Natural killer cell (primary cell): ENCODE data around the gene CTNNA3. TPM values are rescaled to one million over a fixed set of nuclear protein-coding genes. Genes with fewer than 3 reads are reported as not detected.

Experiments used
- ATAC-seq, 3 donors: fragments of 150-1000 bp in 2 of 3; fragments of 200-7000 bp in 1 of 3; cut with Tn5 transposase; 1 replicate in 1 of 3; 2 replicates in 2 of 3; pipeline ENCODE4 v1.10.0; 2021; ENCODE audit warnings: mild to moderate bottlenecking in 2 of 3, moderate library complexity in 2 of 3
- DNase-seq, 2 donors: peaks; one replicate each; pipeline versions ENCODE4 v3.0.0 to v3.0.0-alpha.2; 2013 to 2021; ENCODE audit warnings: mixed read lengths in 1 of 2
- H3K27ac ChIP-seq: one replicate; pipeline ENCODE4 v1.5.1; 2013; ENCODE audit warnings: mild to moderate bottlenecking, low read length
- H3K27me3 ChIP-seq: one replicate; pipeline ENCODE4 v1.6.1; 2013; ENCODE audit warnings: low read length; ENCODE audit not compliant: control insufficient read depth, insufficient read depth
- H3K36me3 ChIP-seq: one replicate; pipeline ENCODE4 v1.6.1; 2013; ENCODE audit warnings: low read length; ENCODE audit not compliant: control insufficient read depth, insufficient read depth
- H3K4me1 ChIP-seq: one replicate; pipeline ENCODE4 v1.6.1; 2013; ENCODE audit warnings: low read length; ENCODE audit not compliant: control insufficient read depth, insufficient read depth
- H3K4me3 ChIP-seq: one replicate; pipeline ENCODE4 v1.5.1; 2013; ENCODE audit warnings: low read length
- H3K9me3 ChIP-seq: one replicate; pipeline ENCODE4 v1.6.1; 2013; ENCODE audit warnings: low read length; ENCODE audit not compliant: control insufficient read depth, insufficient read depth
- H3K27ac Mint-ChIP-seq, 2 donors: one replicate each; pipeline ENCODE4 v1.8.0; 2022; ENCODE audit warnings: mild to moderate bottlenecking in 2 of 2, mixed read lengths in 2 of 2, moderate library complexity in 1 of 2
- H3K27me3 Mint-ChIP-seq, 2 donors: one replicate each; pipeline ENCODE4 v1.8.0; 2022; ENCODE audit warnings: low read depth in 2 of 2, mixed read lengths in 2 of 2
- H3K36me3 Mint-ChIP-seq: one replicate; pipeline ENCODE4 v1.8.0; 2022; ENCODE audit warnings: mixed read lengths
- H3K4me1 Mint-ChIP-seq, 2 donors: one replicate each; pipeline ENCODE4 v1.8.0; 2022; ENCODE audit warnings: mixed read lengths in 2 of 2
- H3K4me3 Mint-ChIP-seq: one replicate; pipeline ENCODE4 v1.8.0; 2022; ENCODE audit warnings: mild to moderate bottlenecking, moderate library complexity, mixed read lengths
- H3K9me3 Mint-ChIP-seq, 2 donors: one replicate each; pipeline ENCODE4 v1.8.0; 2022; ENCODE audit warnings: mixed read lengths in 2 of 2
- CTCF ChIP-seq: fragments of 200-600 bp; IDR thresholded peaks from one replicate; pipeline ENCODE4 v1.8.0; 2022; ENCODE audit warnings: antibody characterized with exemption
- WGBS: methylation state at CpG from one replicate; pipeline ENCODE4 v1.1.7; 2013; ENCODE audit warnings: missing lambda C conversion rate; ENCODE audit not compliant: insufficient coverage; 5-methylcytosine and 5-hydroxymethylcytosine counted together
- intact Hi-C: fragments of 100-400 bp; cut with micrococcal nuclease; formaldehyde crosslinking; loops from one replicate; pipeline ENCODE4 v1.14.2; 2022
- total RNA-seq, 4 donors: library from RNA; stranded (reverse); fragments of 120-200 nt in 1 of 4; gene quantifications; one replicate each; pipeline versions ENCODE4 v1.2.3 to v1.2.4, GENCODE V29; 2013 to 2022

The CTNNA3 gene
- total RNA-seq, 3 donors from 2014 or later (not counting 1 experiment from before 2014, with no cell fraction given), result not detected

DNA sequence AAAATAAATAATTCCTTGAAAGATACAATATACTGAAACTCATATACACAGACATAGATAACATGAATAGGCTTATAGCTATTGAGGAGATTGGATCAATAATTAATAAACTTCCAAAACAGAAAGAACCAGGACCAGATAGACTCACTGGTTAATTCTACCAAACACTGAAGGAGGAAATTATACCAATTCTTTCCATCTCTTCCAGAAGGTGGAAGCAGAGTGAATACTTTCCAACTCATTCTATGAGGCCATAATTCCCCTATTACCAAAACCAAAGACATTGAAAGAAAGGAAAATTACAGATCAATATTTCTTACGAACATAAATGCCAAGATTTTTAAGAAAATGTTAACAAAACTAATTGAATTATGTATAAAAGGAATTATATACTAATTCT lies 1394.9 kb downstream of the CTNNA3 start:
- Mint-ChIP-seq H3K4me1 (no peaks in the 10 kb centered on the region), H3K36me3 (no peaks in the 10 kb centered on the region), H3K27ac (no peak overlapping the region), H3K9me3 (peaks cover 7 to 13% of the 10 kb centered on the region in 2 donors), H3K27me3 (no peaks in the 10 kb centered on the region), H3K4me3 (no peak overlapping the region)
- no peaks in the 10 kb centered on the region for H3K36me3 ChIP-seq
- ATAC-seq (no peak), DNase-seq (no peak)
- no peaks in the 10 kb centered on the region for H3K9me3 ChIP-seq
- no peak for TF ChIP-seq CTCF
- no peaks in the 10 kb centered on the region for H3K4me1 ChIP-seq
- H3K27ac ChIP-seq, result no peak overlapping the region
- no peaks in the 10 kb centered on the region for H3K27me3 ChIP-seq
- no peak overlapping the region for H3K4me3 ChIP-seq
- intact Hi-C loops, result no loop called here
- WGBS, result no CpG with 5 or more reads among the region's 1 CpG

DNA sequence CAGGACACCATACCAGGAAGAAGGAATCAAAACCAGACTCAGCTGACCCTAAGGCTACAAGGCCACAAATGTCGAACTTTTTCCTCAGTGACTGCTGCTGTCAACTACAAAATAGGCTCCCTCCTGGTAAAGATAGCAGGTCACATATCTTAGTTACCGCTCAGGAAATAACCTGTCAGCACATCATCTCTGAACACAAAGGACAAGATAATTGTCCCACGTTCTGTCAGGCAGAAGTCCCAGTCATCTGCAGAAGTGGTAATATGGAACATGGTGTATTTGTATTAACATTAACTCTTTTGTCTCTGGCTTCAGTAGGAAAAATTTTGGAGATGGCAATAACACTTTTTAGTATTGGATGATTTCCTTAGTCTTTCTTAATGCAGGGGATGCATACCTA lies 1400.4 kb downstream of the CTNNA3 start:
- no peak for DNase-seq

DNA sequence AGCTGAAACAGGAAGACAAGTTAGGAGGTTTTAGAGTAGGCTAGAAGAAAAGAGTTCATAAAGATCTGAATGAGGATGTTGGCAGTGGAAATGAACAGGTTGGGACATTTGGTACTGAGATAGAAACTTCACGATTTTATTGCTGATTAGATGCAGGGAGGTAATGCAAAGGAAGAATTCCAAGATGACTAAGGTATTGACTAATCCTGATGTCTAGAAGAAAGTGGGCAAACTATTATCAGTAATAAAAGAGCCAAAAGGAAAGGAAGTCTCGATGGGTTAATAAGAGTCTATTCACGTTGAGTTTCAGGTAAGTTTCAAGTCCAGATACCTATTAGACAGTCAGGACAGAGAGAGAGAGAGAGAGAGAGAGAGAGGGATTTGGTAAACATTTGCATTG lies 1401.5 kb downstream of the CTNNA3 start:
- DNase-seq, result no peak
- Histone ChIP-seq H3K4me1 (no peaks in the 10 kb centered on the region), H3K36me3 (no peaks in the 10 kb centered on the region), H3K27me3 (no peaks in the 10 kb centered on the region), H3K27ac (no peak overlapping the region), H3K4me3 (no peak overlapping the region), H3K9me3 (no peaks in the 10 kb centered on the region)
- peaks cover 12 to 14% of the 10 kb centered on the region in 2 donors for H3K9me3 Mint-ChIP-seq
- no peak overlapping the region for H3K27ac Mint-ChIP-seq
- no peak for ATAC-seq
- no peak for TF ChIP-seq CTCF
- no peak overlapping the region for H3K4me3 Mint-ChIP-seq
- H3K4me1 Mint-ChIP-seq, result no peaks in the 10 kb centered on the region
- H3K27me3 Mint-ChIP-seq, result no peaks in the 10 kb centered on the region
- 71% methylated on average over 3 of the region's 3 CpGs for WGBS
- intact Hi-C loops, result no loop called here
- H3K36me3 Mint-ChIP-seq, result no peaks in the 10 kb centered on the region

More for the DNA sequence above, 1400.4 kb downstream of the CTNNA3 start:
- Mint-ChIP-seq H3K9me3 (peaks cover 11 to 12% of the 10 kb centered on the region in 2 donors), H3K36me3 (no peaks in the 10 kb centered on the region), H3K27me3 (no peaks in the 10 kb centered on the region), H3K27ac (no peak overlapping the region), H3K4me1 (no peaks in the 10 kb centered on the region), H3K4me3 (no peak overlapping the region)
- Histone ChIP-seq H3K27ac (no peak overlapping the region), H3K4me3 (no peak overlapping the region), H3K27me3 (no peaks in the 10 kb centered on the region), H3K9me3 (no peaks in the 10 kb centered on the region), H3K4me1 (no peaks in the 10 kb centered on the region), H3K36me3 (no peaks in the 10 kb centered on the region)
- intact Hi-C loops, result no loop called here
- ATAC-seq, result no peak
- TF ChIP-seq CTCF, result no peak
- WGBS, result 81% methylated on average over 3 of the region's 3 CpGs

DNA sequence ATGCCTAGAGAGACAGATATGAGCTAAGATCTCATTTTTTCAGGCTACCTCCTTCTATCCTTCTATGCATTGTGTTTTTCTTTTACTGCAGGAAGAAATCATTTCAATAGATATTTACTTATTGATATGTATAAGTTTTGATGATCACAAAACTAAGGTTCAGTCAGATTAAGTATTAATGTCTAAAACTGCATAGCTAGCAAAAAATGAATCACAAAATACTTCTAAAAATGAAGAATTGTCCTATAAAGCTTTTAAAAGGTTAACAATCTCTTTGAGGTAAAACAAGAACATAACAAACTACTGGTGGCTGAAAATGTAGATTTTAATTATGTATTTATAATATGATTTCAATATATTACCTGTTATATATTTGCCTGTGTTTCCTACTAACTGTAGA lies 1403.1 kb downstream of the CTNNA3 start:
- no peak for TF ChIP-seq CTCF
- Mint-ChIP-seq H3K27me3 (no peaks in the 10 kb centered on the region), H3K9me3 (peaks cover 9 to 12% of the 10 kb centered on the region in 2 donors), H3K4me3 (no peak overlapping the region), H3K4me1 (no peaks in the 10 kb centered on the region), H3K27ac (no peak overlapping the region), H3K36me3 (no peaks in the 10 kb centered on the region)
- intact Hi-C loops, result no loop called here
- ATAC-seq (no peak), DNase-seq (no peak)
- Histone ChIP-seq H3K36me3 (no peaks in the 10 kb centered on the region), H3K27ac (no peak overlapping the region), H3K4me1 (no peaks in the 10 kb centered on the region), H3K9me3 (no peaks in the 10 kb centered on the region), H3K27me3 (no peaks in the 10 kb centered on the region), H3K4me3 (no peak overlapping the region)
